Esophagus squamous epithelium (tissue), 5 donors: ENCODE results near the gene BRMS1. TPM values are rescaled to one million over a fixed set of nuclear protein-coding genes. Genes with fewer than 3 reads are reported as not detected.
"Not testable (repeated sequence)": the region's sequence is repeated elsewhere in the genome, so short reads cannot be mapped to it uniquely, and the experiment has no call there.

Experiments used
- DNase-seq: peaks from one replicate; lab custom pipeline; 2025; lab: John Stamatoyannopoulos, UW
- H3K27ac ChIP-seq, 4 donors: fragments of 200-600 bp; sonication (generic); one replicate each; pipeline ENCODE4 v1.5.1; 2016 to 2019; ENCODE audit warnings: mild to moderate bottlenecking in 1 of 4
- H3K27me3 ChIP-seq, 4 donors: fragments of 200-600 bp; sonication (generic); 1 replicate in 3 of 4; 2 replicates in 1 of 4; pipeline versions ENCODE4 v1.5.1 to v1.6.0; 2017 to 2021; ENCODE audit warnings: antibody characterized with exemption in 1 of 4
- H3K36me3 ChIP-seq, 3 donors: fragments of 200-600 bp; sonication (generic); one replicate each; pipeline ENCODE4 v1.5.1; 2016 to 2019
- H3K4me1 ChIP-seq, 3 donors: fragments of 200-600 bp; sonication (generic); one replicate each; pipeline ENCODE4 v1.5.1; 2017 to 2019
- H3K4me3 ChIP-seq, 4 donors: fragments of 200-600 bp; sonication (generic); 1 replicate in 3 of 4; 2 replicates in 1 of 4; pipeline ENCODE4 v1.5.1; 2016 to 2019; ENCODE audit warnings: mild to moderate bottlenecking in 2 of 4, moderate library complexity in 1 of 4
- H3K9me3 ChIP-seq, 3 donors: fragments of 200-600 bp; sonication (generic); one replicate each; pipeline ENCODE4 v1.5.1; 2016 to 2019
- POLR2A ChIP-seq, 4 donors: fragments of 450-650 bp; IDR thresholded peaks; one replicate each; pipeline ENCODE4 v1.6.1; 2017; ENCODE audit warnings: antibody characterized with exemption in 4 of 4, mild to moderate bottlenecking in 4 of 4, moderate library complexity in 3 of 4
- WGBS, 2 donors: methylation state at CpG; one replicate each; pipeline ENCODE4 v1.1.5; 2018; 5-methylcytosine and 5-hydroxymethylcytosine counted together
- intact Hi-C: fragments of 100-400 bp; cut with DNase I; formaldehyde crosslinking; loops from one replicate; pipeline ENCODE4 v1.15.0; 2022
- total RNA-seq, 4 donors: library from RNA; depleted of rRNA; stranded (reverse); fragments of >200 nt; gene quantifications; one replicate each; pipeline ENCODE4 v1.1.0, GENCODE V29; 2016
- TF ChIP-seq, protein P1 (sequence below), 6 experiments: fragments of 450-650 bp in 4 of 6; fragments of 200-600 bp in 2 of 6; sonication (generic) in 2 of 6; IDR thresholded peaks; one replicate each; pipeline ENCODE4 v1.5.1; 2016 to 2019; ENCODE audit warnings: antibody characterized with exemption in 6 of 6, mild to moderate bottlenecking in 4 of 6, moderate library complexity in 4 of 6
- donor health status: DM: yes; HTN: yes; CAD: no.

BRMS1 gene
- total RNA-seq, 4 donors from 2014 or later = 43.8 to 65.5 (median 56.8) TPM

DNA sequence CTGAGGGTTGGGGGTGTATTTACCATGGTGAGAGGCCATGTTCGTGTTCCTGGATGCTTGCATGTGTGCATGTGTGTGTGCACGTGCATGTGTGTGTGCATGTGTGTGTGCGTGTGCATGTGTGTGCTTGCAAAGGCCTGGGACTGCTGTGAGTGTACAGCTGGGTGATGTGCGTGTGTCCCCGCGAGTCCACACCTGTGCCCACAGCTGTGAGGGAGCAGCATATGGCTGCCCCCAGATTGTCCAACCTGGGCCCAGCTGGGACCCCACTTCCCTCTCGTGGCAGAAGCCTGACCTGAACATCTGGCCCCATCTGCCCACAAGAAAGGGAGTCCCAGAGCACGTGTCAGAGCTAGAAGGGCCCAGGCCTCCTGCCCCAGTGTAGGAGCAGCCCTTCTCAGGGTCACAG lies 19.6 kb downstream of the BRMS1 start:
- Histone ChIP-seq H3K27me3 (no peaks in the 10 kb centered on the region), H3K36me3 (no peaks in the 10 kb centered on the region), H3K4me3 (no peak overlapping the region), H3K4me1 (peaks cover 24 to 55% (median 29%) of the 10 kb centered on the region in 3 donors), H3K27ac (peak overlapping the region in 3 of 4 donors; percentile 49 to 88 (median 82)), H3K9me3 (no peaks in the 10 kb centered on the region)
- intact Hi-C loops = no loop called here
- no peak for TF ChIP-seq POLR2A (IDR thresholded peaks at IDR 0.05)
- TF ChIP-seq, protein P1, sequence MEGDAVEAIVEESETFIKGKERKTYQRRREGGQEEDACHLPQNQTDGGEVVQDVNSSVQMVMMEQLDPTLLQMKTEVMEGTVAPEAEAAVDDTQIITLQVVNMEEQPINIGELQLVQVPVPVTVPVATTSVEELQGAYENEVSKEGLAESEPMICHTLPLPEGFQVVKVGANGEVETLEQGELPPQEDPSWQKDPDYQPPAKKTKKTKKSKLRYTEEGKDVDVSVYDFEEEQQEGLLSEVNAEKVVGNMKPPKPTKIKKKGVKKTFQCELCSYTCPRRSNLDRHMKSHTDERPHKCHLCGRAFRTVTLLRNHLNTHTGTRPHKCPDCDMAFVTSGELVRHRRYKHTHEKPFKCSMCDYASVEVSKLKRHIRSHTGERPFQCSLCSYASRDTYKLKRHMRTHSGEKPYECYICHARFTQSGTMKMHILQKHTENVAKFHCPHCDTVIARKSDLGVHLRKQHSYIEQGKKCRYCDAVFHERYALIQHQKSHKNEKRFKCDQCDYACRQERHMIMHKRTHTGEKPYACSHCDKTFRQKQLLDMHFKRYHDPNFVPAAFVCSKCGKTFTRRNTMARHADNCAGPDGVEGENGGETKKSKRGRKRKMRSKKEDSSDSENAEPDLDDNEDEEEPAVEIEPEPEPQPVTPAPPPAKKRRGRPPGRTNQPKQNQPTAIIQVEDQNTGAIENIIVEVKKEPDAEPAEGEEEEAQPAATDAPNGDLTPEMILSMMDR (IDR thresholded peaks at IDR 0.05) = no peak
- DNase-seq = no peak
- WGBS, 2 donors = 72% methylated on average over 6 of the region's 8 CpGs; no CpG with 5 or more reads in 1 of the 2 donors

DNA sequence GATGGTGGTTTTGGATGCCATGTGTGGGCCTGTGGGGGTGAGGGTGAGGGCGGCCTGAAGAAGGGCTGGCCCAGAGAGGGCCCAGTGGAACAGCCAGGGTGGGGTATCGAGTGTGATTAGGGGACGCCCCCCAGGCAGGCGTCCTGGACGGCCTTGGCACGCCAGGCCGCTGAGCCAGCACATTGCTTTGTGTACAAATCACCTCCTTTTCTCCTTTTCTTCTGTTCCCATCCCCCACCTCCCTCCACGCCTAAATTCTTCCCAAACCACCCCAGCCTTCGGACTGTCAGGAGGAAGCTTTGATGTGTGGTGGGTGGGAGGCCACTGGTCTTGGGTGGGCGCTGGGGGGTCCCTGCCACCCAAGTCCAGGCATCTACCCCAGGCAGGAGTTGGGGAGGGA lies 20.2 kb downstream of the BRMS1 start:
- intact Hi-C loops = no loop called here

DNA sequence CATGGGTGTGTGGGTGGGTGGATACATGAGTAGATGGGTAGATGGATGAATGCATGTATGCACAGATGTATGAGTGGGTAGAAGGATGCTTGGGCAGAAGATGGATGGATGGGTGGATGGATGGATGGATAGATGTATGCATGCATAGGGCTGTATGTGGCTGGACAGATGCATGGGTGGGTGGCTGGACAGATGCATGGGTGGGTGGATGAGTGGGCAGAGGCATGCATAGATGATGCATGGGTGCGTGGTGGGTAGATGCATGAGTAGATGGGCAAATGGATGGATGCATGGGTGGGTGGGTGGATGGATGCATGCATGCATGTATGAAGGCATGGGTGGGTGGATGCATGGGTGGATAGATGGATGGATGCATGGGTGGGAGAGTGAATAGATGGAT lies 21.2 kb downstream of the BRMS1 start:
- H3K36me3 ChIP-seq = no peaks in the 10 kb centered on the region
- TF ChIP-seq, protein P1 (IDR thresholded peaks at IDR 0.05) = no peak
- TF ChIP-seq POLR2A (IDR thresholded peaks at IDR 0.05) = no peak
- intact Hi-C loops = no loop called here
- H3K27ac ChIP-seq = no peak overlapping the region
- DNase-seq = no peak
- peaks cover 25 to 60% (median 35%) of the 10 kb centered on the region in 3 donors for H3K4me1 ChIP-seq
- 90 to 96% methylated on average over 1 of the region's 1 CpG for WGBS, 2 donors
- no peaks in the 10 kb centered on the region for H3K9me3 ChIP-seq
- no peak overlapping the region for H3K4me3 ChIP-seq
- no peaks in the 10 kb centered on the region for H3K27me3 ChIP-seq

More for the DNA sequence above, 20.2 kb downstream of the BRMS1 start:
- Histone ChIP-seq H3K9me3 (no peaks in the 10 kb centered on the region), H3K36me3 (no peaks in the 10 kb centered on the region), H3K4me1 (peaks cover 24 to 55% (median 29%) of the 10 kb centered on the region in 3 donors), H3K27ac (peak overlapping the region in 2 of 4 donors; percentile 82 to 88), H3K27me3 (no peaks in the 10 kb centered on the region), H3K4me3 (no peak overlapping the region)
- 55% methylated on average over 8 of the region's 10 CpGs; no CpG with 5 or more reads in 1 of the 2 donors for WGBS, 2 donors
- DNase-seq = no peak
- TF ChIP-seq, protein P1 (IDR thresholded peaks at IDR 0.05) = no peak
- no peak for TF ChIP-seq POLR2A (IDR thresholded peaks at IDR 0.05)

DNA sequence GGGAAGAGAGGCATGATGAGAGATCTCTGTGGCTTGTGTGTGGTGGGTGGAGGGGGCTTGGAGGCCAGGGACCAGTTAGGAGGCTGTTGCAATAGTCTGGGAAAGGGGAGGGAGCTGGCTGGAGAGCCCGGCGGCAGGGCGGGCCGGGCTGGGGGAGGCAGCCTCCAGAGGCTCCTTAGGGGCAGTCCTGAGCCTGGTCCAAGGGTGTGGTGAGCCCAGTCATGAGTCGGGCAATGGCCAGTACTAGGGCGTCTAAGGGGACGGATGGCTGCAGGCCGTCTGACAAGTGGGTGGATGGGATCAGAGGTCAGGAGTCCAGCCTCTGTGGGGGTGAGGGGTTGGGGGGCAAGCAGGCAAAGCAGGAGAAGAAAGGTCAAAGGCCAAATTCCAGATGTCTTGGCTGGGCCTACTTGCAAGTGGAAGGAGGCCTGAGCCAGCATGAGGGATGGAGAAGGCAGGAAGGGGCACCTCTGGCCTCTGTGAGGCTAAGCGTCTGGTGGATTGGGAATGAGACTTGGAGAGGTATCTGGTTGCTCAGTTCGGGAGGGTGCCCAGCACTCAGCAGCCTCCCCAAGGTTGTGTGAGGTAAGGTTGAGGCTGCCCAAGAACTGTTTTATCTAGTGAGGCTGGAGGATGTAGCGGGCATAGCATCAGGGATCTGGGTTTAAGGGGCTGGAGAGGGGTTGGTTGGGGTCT lies 22.0 kb downstream of the BRMS1 start:
- Histone ChIP-seq H3K4me3 (no peak overlapping the region), H3K9me3 (no peaks in the 10 kb centered on the region), H3K4me1 (peaks cover 26 to 60% (median 35%) of the 10 kb centered on the region in 3 donors), H3K27ac (peak overlapping the region in 2 of 4 donors; percentile 34 to 65), H3K27me3 (no peaks in the 10 kb centered on the region), H3K36me3 (no peaks in the 10 kb centered on the region)
- TF ChIP-seq, protein P1 (IDR thresholded peaks at IDR 0.05) = no peak
- TF ChIP-seq POLR2A (IDR thresholded peaks at IDR 0.05) = no peak
- intact Hi-C loops = no loop called here
- 82 to 83% methylated on average over 5 to 8 of the region's 11 CpGs for WGBS, 2 donors
- DNase-seq = no peak

DNA sequence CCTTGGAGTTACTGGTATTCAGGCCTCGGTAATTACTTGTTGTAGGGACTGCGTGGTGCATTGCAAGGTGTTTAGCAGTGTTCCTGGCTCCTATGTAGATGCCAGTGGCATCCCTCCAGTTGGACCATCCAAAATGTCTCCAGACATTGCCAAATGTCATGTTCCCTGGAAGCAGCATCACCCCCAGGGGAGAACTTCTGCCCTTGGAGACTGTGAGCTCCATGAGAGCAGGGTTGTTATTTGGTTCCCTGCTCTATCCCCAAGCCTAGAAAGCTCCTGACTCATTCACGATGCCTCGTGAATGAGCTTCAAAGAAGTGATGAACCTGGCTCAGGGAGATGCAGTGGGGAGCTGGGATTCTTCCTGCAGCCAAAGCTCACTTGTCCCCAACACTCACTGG lies 23.3 kb downstream of the BRMS1 start:
- Histone ChIP-seq H3K9me3 (no peaks in the 10 kb centered on the region), H3K4me3 (no peak overlapping the region), H3K36me3 (no peaks in the 10 kb centered on the region), H3K27ac (peak overlapping the region in 1 of 4 donors; percentile 65), H3K27me3 (peaks cover 0 to 8% (median 0%) of the 10 kb centered on the region in 4 donors), H3K4me1 (peaks cover 33 to 60% (median 38%) of the 10 kb centered on the region in 3 donors)
- no peak for TF ChIP-seq POLR2A (IDR thresholded peaks at IDR 0.05)
- TF ChIP-seq, protein P1 (IDR thresholded peaks at IDR 0.05) = no peak
- intact Hi-C loops = no loop called here
- DNase-seq = no peak
- 79 to 96% methylated on average over 2 of the region's 4 CpGs for WGBS, 2 donors

DNA sequence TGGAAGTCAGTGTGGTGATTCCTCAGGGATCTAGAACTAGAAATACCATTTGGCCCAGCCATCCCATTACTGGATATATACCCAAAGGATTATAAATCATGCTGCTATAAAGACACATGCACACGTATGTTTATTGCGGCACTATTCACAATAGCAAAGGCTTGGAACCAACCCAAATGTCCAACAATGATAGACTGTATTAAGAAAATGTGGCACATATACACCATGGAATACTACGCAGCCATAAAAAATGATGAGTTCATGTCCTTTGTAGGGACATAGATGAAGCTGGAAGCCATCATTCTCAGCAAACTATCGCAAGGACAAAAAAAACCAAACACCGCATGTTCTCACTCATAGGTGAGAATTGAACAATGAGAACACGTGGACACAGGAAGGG lies 24.2 kb downstream of the BRMS1 start:
- WGBS, 2 donors = 90 to 91% methylated on average over 6 of the region's 6 CpGs
- H3K36me3 ChIP-seq, H3K4me3 ChIP-seq, intact Hi-C loops, H3K9me3 ChIP-seq, H3K27ac ChIP-seq, DNase-seq: not testable (repeated sequence)
- peaks cover 35 to 60% (median 38%) of the 10 kb centered on the region in 3 donors for H3K4me1 ChIP-seq
- H3K27me3 ChIP-seq = peaks cover 0 to 16% (median 0%) of the 10 kb centered on the region in 4 donors

DNA sequence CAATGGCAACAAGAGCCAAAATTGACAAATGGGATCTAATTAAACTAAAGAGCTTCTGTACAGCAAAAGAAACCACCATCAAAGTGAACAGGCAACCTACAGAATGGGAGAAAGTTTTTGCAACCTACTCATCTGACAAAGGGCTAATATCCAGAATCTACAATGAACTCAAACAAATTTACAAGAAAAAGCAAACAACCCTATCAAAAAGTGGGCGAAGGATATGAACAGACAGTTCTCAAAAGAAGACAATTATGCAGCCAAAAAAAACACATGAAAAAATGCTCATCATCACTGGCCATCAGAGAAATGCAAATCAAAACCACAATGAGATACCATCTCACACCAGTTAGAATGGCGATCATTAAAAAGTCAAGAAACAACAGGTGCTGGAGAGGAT lies 24.6 kb downstream of the BRMS1 start:
- H3K4me3 ChIP-seq, H3K9me3 ChIP-seq, H3K27ac ChIP-seq, intact Hi-C loops, H3K36me3 ChIP-seq, DNase-seq: not testable (repeated sequence)
- whole genome bisulfite sequencing, 2 donors = 81 to 97% methylated on average over 2 of the region's 2 CpGs
- peaks cover 0 to 21% (median 0%) of the 10 kb centered on the region in 4 donors for H3K27me3 ChIP-seq
- H3K4me1 ChIP-seq = peaks cover 35 to 58% (median 38%) of the 10 kb centered on the region in 3 donors
